ENCODE results near the gene SIX1. TPM values are rescaled to one million over a fixed set of nuclear protein-coding genes. Genes with fewer than 3 reads are reported as not detected.

Gene SIX1
- total RNA-seq, 4 donors from 2014 or later: 28.3 to 76.4 (median 56.3) TPM

- peak; percentile 67 to 88 for DNase-seq
- in situ Hi-C loops (cut with MboI; ENCODE audit: low sequenced_read_pairs in 4 of 4): loop anchor here in 1 of 4 donors (10.0 kb wide), 1 partner anchor 68 kb away; the partner anchor contains the start of gene SIX4
- ATAC-seq: peak; percentile 58 to 59
- peak overlapping the region; percentile 93 to 98 (median 95) for H3K27ac ChIP-seq
- H3K4me1 ChIP-seq: peaks cover 26 to 34% of the 10 kb centered on the region in 2 donors
- H3K27me3 ChIP-seq: no peaks in the 10 kb centered on the region
- H3K36me3 ChIP-seq: no peaks in the 10 kb centered on the region
- no peaks in the 10 kb centered on the region for H3K9me3 ChIP-seq
- intact Hi-C loops (cut with DNase I; ENCODE audit: low total_unique reads): loop anchor here (2.0 to 5.0 kb wide), 4 partner anchors 66 to 530 kb away; no protein-coding TSS in a partner anchor
- TF ChIP-seq, protein P1, sequence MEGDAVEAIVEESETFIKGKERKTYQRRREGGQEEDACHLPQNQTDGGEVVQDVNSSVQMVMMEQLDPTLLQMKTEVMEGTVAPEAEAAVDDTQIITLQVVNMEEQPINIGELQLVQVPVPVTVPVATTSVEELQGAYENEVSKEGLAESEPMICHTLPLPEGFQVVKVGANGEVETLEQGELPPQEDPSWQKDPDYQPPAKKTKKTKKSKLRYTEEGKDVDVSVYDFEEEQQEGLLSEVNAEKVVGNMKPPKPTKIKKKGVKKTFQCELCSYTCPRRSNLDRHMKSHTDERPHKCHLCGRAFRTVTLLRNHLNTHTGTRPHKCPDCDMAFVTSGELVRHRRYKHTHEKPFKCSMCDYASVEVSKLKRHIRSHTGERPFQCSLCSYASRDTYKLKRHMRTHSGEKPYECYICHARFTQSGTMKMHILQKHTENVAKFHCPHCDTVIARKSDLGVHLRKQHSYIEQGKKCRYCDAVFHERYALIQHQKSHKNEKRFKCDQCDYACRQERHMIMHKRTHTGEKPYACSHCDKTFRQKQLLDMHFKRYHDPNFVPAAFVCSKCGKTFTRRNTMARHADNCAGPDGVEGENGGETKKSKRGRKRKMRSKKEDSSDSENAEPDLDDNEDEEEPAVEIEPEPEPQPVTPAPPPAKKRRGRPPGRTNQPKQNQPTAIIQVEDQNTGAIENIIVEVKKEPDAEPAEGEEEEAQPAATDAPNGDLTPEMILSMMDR (IDR thresholded peaks at IDR 0.05 in 4 of 5, conservative IDR thresholded peaks at IDR 0.05 in 1 of 5): peak in 4 of 5 experiments; percentile 20 to 70 (median 49)
- TF ChIP-seq POLR2A (IDR thresholded peaks at IDR 0.05): peak; percentile 33 to 50
- H3K4me3 ChIP-seq: peak overlapping the region; percentile 73 to 90 (median 84)
These were observed 7.6 kb upstream of the SIX1 start for GRCh38 chr14:60656686-60657455.

DNA sequence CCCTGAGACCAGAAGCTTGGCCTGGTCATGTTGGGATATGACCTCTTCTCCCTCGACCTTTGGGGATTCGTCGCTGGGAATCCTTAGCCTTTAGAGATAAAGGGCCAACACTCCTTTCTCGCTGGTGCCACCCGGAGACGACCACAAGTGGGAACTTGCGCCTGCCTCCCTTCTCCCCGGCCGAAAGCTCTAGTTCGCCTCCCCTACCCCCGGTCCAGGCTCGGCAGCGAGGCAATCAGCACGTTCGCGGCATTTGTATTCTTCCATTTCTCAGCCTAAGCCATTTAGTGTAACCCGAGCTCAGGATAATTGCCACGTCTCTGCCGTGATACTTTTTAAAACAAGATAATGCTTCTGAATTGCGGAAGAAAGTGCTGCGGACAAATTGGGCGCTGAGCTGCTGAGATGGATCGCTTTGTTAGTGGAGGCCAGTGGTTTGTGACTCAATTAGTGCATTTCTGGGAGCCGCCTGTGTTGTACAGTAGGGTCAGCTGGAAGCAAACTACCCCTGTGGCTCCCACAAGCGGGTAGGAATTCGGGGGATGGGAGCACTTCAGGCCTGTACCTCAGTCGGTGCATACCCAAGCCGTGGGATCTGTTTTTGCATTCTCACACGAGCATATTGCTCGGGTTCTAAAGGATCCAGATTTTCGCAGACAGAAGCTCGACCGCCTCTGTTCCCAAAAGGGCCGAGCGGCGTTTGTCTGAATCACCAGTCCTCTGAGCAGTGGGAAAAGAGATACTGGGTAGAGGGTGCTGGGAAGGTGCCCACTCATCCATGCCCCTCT is 6.8 kb upstream of the SIX1 start:
- in situ Hi-C loops (cut with MboI; ENCODE audit: low sequenced_read_pairs in 4 of 4): loop anchor here in 1 of 4 donors (10.0 kb wide), 1 partner anchor 69 kb away; the partner anchor contains the start of gene SIX4
- ATAC-seq: peak in 1 of 2 donors; percentile 5
- no peaks in the 10 kb centered on the region for H3K27me3 ChIP-seq
- H3K9me3 ChIP-seq: no peaks in the 10 kb centered on the region
- peak in 1 of 2 donors; percentile 19 for DNase-seq
- TF ChIP-seq, protein P1 (IDR thresholded peaks at IDR 0.05 in 4 of 5, conservative IDR thresholded peaks at IDR 0.05 in 1 of 5): no peak
- TF ChIP-seq POLR2A (IDR thresholded peaks at IDR 0.05): no peak
- H3K27ac ChIP-seq: peak overlapping the region; percentile 93 to 98 (median 95)
- H3K4me3 ChIP-seq: peak overlapping the region; percentile 73 to 90 (median 84)
- H3K36me3 ChIP-seq: no peaks in the 10 kb centered on the region
- intact Hi-C loops (cut with DNase I; ENCODE audit: low total_unique reads): loop anchor here (2.0 to 5.0 kb wide), 4 partner anchors 67 to 531 kb away; no protein-coding TSS in a partner anchor
- H3K4me1 ChIP-seq: peaks cover 33 to 41% of the 10 kb centered on the region in 2 donors

GRCh38 chr14:60655119-60655897 is 6.0 kb upstream of the SIX1 start:
- ATAC-seq (no peak), DNase-seq (no peak)
- no peaks in the 10 kb centered on the region for H3K36me3 ChIP-seq
- peaks cover 39 to 49% of the 10 kb centered on the region in 2 donors for H3K4me1 ChIP-seq
- intact Hi-C loops (cut with DNase I; ENCODE audit: low total_unique reads) (loop anchor here (5.0 kb wide), 3 partner anchors 152 to 532 kb away; no protein-coding TSS in a partner anchor), in situ Hi-C loops (cut with MboI; ENCODE audit: low sequenced_read_pairs in 4 of 4) (loop anchor here in 1 of 4 donors (10.0 kb wide), 1 partner anchor 69 kb away; the partner anchor contains the start of gene SIX4)
- peak overlapping the region; percentile 93 to 98 (median 95) for H3K27ac ChIP-seq
- TF ChIP-seq POLR2A (IDR thresholded peaks at IDR 0.05): no peak
- TF ChIP-seq, protein P1 (IDR thresholded peaks at IDR 0.05 in 4 of 5, conservative IDR thresholded peaks at IDR 0.05 in 1 of 5): no peak
- H3K4me3 ChIP-seq: peak overlapping the region; percentile 73 to 90 (median 84)
- H3K27me3 ChIP-seq: no peaks in the 10 kb centered on the region
- H3K9me3 ChIP-seq: no peaks in the 10 kb centered on the region

DNA sequence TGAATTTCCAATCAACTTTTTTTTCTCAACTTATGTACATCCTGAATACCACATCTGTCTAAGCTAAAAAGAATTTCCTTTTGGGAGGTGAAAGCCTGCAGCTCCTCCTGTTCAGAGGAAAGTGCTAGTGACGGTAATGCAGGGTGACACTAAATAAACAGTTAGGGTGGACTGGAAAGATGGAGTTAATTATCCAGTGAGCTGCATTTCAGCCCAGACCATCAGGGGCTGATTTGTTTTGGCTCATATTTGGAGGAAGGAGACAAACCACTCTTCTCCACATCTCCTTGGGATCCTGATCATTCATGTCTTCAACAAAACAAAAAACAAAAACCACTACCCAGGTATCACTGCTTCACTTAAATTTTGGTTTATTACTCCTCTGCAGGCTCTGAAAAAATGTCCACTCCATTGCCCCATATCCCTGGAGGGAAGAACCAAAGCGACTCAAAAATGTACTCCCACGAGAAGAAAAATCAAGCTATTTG is 5.1 kb upstream of the SIX1 start:
- Histone ChIP-seq H3K9me3 (no peaks in the 10 kb centered on the region), H3K27ac (peak overlapping the region; percentile 93 to 98 (median 95)), H3K4me3 (peak overlapping the region; percentile 73 to 90 (median 84)), H3K27me3 (no peaks in the 10 kb centered on the region), H3K36me3 (no peaks in the 10 kb centered on the region), H3K4me1 (peaks cover 37 to 49% of the 10 kb centered on the region in 2 donors)
- no peak for DNase-seq
- in situ Hi-C loops (cut with MboI; ENCODE audit: low sequenced_read_pairs in 4 of 4): loop anchor here in 1 of 4 donors (10.0 kb wide), 1 partner anchor 70 kb away; the partner anchor contains the start of gene SIX4
- TF ChIP-seq, protein P1 (IDR thresholded peaks at IDR 0.05 in 4 of 5, conservative IDR thresholded peaks at IDR 0.05 in 1 of 5): no peak
- no peak for TF ChIP-seq POLR2A (IDR thresholded peaks at IDR 0.05)
- intact Hi-C loops (cut with DNase I; ENCODE audit: low total_unique reads): loop anchor here (5.0 kb wide), 3 partner anchors 487 to 562 kb away; partner anchors contain the start of genes DHRS7 and PCNX4
- no peak for ATAC-seq

Measured in gastrocnemius medialis (tissue), 4 donors.